Left renal cortex interstitium (tissue), 4 donors: ENCODE measurements around the gene KLHL14. TPM values are rescaled to one million over a fixed set of nuclear protein-coding genes. Genes with fewer than 3 reads are reported as not detected.
"Not testable (repeated sequence)": the region's sequence is repeated elsewhere in the genome, so short reads cannot be mapped to it uniquely, and the experiment has no call there.

ENCODE experiments used
- DNase-seq, 4 donors: peaks; one replicate each; pipeline ENCODE4 v3.0.0-alpha.2; 2013; ENCODE audit warnings: low read depth in 4 of 4, low spot score in 2 of 4, missing footprints in 1 of 4
- polyA plus RNA-seq, 4 donors: library from polyadenylated mRNA; unstranded; fragments of 120-200 nt; gene quantifications; one replicate each; pipeline ENCODE4 v1.2.1, GENCODE V29; 2013; ENCODE audit not compliant: insufficient read length in 4 of 4

The KLHL14 gene
- 10 to 100 TPM; 23.5 to 31.5 (median 27.2) TPM for polyA plus RNA-seq

GRCh38 chr18:32772581-32773381 lies at the start of gene KLHL14:
Gene KLHL14, minus strand, starts transcription at chr18:32773023. Its CDS starts 2,432 bp downstream, at chr18:32770591.
- DNase-seq, result peak in 2 of 4 donors; percentile 58 to 74

GRCh38 chr18:32822197-32822596 lies 49.4 kb upstream of the KLHL14 start:
- no peak for DNase-seq

GRCh38 chr18:32815881-32816280 lies 43.1 kb upstream of the KLHL14 start:
- no peak for DNase-seq

- no peak for DNase-seq
These were observed 39.5 kb upstream of the KLHL14 start for GRCh38 chr18:32812342-32812741.

GRCh38 chr18:32810314-32810713 lies 37.5 kb upstream of the KLHL14 start:
- no peak for DNase-seq

GRCh38 chr18:32805354-32805753 lies 32.5 kb upstream of the KLHL14 start:
- DNase-seq, result no peak

GRCh38 chr18:32804134-32804888 lies 31.5 kb upstream of the KLHL14 start:
- DNase-seq, result no peak

- peak; percentile 32 to 71 (median 63) for DNase-seq
These were observed 30.7 kb upstream of the KLHL14 start for GRCh38 chr18:32803568-32803967.

- DNase-seq, result peak in 1 of 4 donors; percentile 37
These were observed 30.0 kb upstream of the KLHL14 start for GRCh38 chr18:32802591-32803451.

GRCh38 chr18:32801228-32801627 lies 28.4 kb upstream of the KLHL14 start:
- no peak for DNase-seq

- DNase-seq, result no peak
These were observed 25.6 kb upstream of the KLHL14 start for GRCh38 chr18:32798209-32798960.

- not testable (repeated sequence) for DNase-seq
These were observed 21.8 kb upstream of the KLHL14 start for GRCh38 chr18:32794667-32795066.

GRCh38 chr18:32779010-32779409 lies 6.2 kb upstream of the KLHL14 start:
- DNase-seq, result no peak

GRCh38 chr18:32777049-32777448 lies 4.2 kb upstream of the KLHL14 start:
- no peak for DNase-seq

- no peak for DNase-seq
These were observed 3.7 kb upstream of the KLHL14 start for GRCh38 chr18:32776561-32776960.

GRCh38 chr18:32775628-32776027 lies 2.8 kb upstream of the KLHL14 start:
- no peak for DNase-seq

- peak in 1 of 4 donors; percentile 24 for DNase-seq
These were observed 524 bp upstream of the KLHL14 start for GRCh38 chr18:32773382-32773712.

- DNase-seq, result peak in 2 of 4 donors; percentile 53 to 56
These were observed 797 bp downstream of the KLHL14 start for GRCh38 chr18:32771871-32772580.

- DNase-seq, result peak in 1 of 4 donors; percentile 37
These were observed 1.6 kb downstream of the KLHL14 start for GRCh38 chr18:32771169-32771751.
